ENCODE measurements around the gene DIS3L2.
"Not testable (repeated sequence)": the region's sequence is repeated elsewhere in the genome, so short reads cannot be mapped to it uniquely, and the experiment has no call there.

Gene DIS3L2

DNA sequence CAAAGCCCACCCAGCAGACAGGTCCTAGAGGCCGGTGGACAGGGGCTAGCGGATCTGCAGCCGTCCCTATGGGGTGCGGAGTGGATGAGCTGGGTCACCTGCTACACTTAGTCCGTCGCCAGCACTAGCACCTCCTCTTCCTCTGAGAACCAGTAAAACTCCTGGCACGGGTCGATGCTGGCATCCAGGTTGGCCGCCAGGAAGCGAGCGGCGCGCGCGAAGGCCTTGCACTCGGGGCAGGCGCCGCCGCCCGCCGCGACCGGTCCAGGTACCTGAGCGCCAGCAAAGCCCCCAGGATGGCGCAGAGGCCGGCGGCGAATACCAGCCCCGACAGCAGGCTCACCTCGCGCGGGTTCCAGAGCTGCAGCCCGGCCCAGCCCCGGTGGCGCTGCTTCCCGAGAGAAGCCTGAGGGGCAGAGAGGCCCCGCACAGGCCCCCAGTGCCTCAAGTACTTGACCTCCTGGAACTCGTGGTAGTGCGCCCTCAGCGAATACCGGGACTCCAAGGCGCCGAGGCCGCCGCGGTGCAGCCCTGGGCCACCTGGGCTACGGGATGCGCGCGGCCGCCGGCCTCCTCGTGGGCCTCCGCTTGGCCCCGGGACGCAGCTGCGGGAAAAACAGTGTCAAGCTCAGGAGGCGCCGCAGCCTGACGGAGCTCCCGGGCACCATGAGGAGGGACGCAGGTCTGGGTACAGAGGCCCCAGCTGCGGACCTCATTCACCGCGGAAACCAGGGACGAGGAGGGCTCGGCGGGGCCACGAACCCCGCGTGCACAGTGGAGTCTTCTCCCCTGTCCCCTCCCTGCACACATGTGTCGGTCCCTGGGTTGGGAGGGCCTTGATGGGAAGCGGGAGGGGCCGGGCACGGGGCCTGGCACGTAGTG is 389.5 kb downstream of the DIS3L2 start:
- no peak for DNase-seq (ENCODE audit: low spot score)

GRCh38 chr2:232351686-232352510 is 390.4 kb downstream of the DIS3L2 start:
- DNase-seq (ENCODE audit: low spot score): no peak

- DNase-seq (ENCODE audit: low spot score): no peak
Observed at GRCh38 chr2:232352511-232353091, 391.1 kb downstream of the DIS3L2 start.

- DNase-seq (ENCODE audit: low spot score): no peak
Observed at GRCh38 chr2:232353096-232353495, 391.6 kb downstream of the DIS3L2 start.

- DNase-seq (ENCODE audit: low spot score): no peak
Observed at GRCh38 chr2:232353660-232354059, 392.1 kb downstream of the DIS3L2 start.

GRCh38 chr2:232354069-232354468 is 392.6 kb downstream of the DIS3L2 start:
- DNase-seq (ENCODE audit: low spot score): no peak

DNA sequence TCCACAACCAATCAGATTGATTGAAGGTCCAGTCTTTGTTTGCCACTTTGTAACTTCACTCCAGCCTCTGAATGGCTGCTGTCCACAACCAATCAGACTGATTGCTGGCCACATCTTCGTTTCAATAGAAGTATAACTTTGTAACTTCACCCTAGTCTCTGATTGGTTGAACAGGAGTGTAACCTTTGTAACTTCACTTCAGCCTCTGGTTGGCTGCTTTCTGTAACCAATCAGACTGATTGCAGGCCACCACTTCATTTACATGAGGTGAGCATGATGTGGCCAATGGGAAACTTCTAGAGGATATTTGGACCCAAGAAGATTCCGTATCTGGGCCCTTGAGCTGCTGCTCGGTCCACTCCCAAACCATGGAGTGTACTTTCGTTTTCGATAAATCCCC is 400.1 kb downstream of the DIS3L2 start:
- no peak for DNase-seq (ENCODE audit: low spot score)

- DNase-seq (ENCODE audit: low spot score): no peak
Observed at GRCh38 chr2:232362174-232362900, 400.8 kb downstream of the DIS3L2 start.

DNA sequence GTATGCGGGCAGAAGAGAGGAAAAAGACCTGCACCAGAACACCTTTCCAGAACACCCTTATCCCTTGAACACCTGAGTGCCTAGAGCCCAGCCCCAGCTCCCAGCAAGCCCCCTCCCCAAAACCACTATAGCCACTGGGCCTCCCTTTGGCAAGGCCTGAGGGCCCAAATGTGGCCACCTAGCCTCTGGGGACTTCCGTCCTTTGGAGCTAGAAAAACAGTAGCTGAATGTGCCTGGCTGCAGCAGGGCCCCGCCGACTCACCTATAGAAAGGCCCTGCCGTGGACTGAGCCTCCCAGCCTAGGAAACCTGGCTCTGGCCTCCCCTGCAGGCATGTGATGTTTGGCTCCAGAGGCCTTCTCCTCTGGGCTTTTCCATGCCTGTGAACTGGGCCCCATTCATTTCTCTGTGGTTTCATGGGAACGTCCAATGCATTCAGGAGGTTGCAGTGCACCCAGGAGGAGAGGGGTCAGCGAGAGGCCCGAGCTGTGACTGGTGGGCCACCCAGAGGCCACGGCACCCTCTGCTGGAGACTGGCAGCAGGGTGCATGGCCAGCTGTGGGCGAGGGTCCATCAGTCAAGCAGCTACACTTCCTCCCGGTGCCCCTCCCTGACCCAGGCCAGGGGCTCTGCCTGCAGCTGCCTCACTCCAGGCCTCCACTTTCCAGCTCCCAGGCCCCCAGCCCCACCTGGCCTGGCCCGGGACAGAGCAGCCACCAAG is 401.7 kb downstream of the DIS3L2 start:
- not testable (repeated sequence) for DNase-seq (ENCODE audit: low spot score)

GRCh38 chr2:232363784-232364615 is 402.5 kb downstream of the DIS3L2 start:
- no peak for DNase-seq (ENCODE audit: low spot score)

GRCh38 chr2:232364806-232365594 is 403.5 kb downstream of the DIS3L2 start:
- not testable (repeated sequence) for DNase-seq (ENCODE audit: low spot score)

- DNase-seq (ENCODE audit: low spot score): no peak
Observed at GRCh38 chr2:232365621-232366321, 404.3 kb downstream of the DIS3L2 start.

DNA sequence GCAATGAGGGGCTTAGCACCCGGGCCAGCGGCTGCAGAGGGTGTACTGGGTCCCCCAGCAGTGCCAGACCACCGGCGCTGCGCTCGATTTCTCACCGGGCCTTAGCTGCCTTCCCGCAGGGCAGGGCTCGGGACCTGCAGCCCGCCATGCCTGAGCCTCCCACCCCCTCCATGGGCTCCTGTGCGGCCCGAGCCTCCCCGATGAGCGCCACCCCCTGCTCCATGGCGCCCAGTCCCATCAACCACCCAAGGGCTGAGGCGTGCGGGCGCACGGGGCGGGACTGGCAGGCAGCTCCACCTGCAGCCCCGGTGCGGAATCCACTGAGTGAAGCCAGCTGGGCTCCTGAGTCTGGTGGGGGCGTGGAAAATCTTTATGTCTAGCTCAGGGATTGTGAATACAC is 404.9 kb downstream of the DIS3L2 start:
- DNase-seq (ENCODE audit: low spot score): not testable (repeated sequence)

DNA sequence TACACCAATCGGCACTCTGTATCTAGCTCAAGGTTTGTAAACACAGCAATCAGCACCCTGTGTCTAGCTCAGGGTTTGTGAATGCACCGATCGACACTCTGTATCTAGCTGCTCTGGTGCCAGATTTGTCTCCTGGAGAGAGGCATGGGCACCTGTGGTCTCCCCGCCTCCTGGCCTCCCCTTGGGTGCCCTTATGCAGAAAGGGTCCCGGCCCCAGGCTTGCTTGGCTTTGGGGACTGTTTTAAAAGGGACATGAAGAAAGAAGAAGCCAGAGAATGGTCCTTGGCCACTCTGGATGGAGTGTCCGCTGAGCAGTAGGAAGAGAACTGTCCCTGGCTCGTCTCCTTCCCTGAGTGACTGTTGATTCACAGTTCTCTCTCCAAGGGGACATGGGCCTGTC is 405.5 kb downstream of the DIS3L2 start:
- DNase-seq (ENCODE audit: low spot score): no peak

DNA sequence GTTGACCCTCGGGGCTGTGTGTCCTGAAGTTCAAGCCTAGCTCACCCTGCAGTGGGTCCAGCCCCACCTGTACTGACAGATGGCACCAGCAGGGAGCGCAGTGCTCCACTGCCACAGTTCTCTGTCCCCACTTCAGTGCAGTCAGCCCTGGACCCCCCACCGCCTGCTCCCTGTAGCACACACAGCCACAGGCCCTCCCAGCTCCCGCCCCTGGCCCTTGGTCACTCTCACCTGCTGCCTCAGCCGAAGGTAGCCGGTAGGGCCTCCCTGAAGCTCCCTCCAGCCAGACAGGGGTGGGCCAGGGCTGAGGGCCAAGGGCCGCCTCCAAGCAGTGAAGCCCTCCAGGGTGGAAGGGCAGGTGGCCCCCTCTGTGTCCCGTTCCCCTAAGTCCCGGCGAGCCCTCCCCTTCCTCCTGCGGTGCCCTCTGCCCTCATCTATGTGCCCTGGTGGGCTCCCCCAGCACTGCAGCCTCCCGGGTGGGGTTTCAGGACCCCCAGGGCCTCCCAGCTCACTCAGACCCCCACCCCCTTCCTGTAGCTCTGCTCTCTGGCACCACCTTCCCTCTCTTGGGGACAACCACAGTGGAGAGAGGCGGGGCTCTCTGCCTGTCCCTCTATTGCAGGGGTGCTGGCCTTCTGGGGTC is 406.2 kb downstream of the DIS3L2 start:
- no peak for DNase-seq (ENCODE audit: low spot score)

DNA sequence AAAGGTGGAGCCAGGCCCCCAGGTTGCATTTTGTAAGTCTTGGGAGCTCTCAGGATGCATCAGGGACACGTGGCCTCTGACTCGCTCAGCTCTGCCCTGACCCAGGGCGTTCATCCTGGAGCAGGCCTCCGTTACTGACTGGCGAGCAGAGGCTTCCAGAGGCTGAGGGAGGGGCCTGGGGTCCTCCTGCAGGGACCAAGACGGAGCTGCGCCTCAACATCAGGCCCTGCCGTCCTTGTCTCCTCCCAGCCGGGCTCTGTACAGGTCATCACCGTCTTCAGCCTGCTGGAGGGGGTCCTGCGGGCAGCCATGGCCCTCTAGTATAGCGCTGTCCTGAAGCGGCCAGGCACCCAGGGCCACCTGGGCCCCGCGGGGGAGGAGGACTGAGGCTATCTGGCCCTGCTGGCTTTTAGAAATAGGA is 406.8 kb downstream of the DIS3L2 start:
- DNase-seq (ENCODE audit: low spot score): no peak

DNA sequence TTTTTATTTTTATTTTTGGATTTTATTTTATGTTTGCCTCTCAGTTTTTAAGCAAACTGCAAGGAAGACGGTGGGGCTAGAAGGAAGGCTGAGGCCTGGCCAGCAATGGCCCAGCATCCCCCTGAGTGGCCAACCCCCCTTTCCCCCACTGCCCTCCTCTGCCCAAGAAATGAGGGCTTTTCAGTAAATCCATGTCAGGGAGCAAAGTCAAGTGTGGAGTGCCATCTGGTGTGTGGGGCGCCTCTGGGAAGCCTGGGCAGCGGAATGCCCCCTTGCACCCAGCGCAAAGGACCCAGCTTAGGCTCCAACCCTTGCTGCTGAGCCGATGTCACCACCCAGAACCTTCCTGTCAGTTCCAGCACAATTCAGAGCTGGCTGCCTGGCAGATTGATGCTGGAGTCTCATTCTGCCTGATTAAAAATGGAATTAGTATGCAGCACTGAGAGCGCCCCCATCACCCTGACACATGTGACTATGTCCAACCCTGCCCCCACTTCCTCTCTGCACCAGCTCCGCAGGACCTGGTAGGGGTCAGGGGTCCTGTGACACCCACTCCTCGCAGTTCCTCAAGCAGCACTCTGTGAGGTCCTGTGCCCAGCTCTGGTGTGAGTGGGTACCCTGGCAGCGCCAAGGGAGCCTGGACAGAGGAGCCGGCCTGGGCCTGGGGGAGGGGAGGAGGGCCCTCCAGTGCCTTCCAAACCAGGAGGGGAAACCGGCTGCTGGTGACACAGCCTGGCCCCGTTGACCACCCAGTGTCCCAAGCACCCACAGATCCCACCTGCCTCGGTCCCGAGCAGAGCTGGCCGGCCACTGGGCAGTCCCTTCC is 407.8 kb downstream of the DIS3L2 start:
- no peak for DNase-seq (ENCODE audit: low spot score)
